Heart left ventricle (tissue), 13 donors: ENCODE measurements around the gene HUNK.
A peak's percentile ranks its signal among the peaks of the same experiment; 100 is the strongest.

ENCODE experiments used
- POLR2A ChIP-seq, 2 donors: fragments of 450-650 bp; IDR thresholded peaks; one replicate each; pipeline ENCODE4 v1.6.1; 2017; ENCODE audit warnings: antibody characterized with exemption in 2 of 2, mild to moderate bottlenecking in 2 of 2, moderate library complexity in 2 of 2
- TF ChIP-seq, protein P1 (sequence below), 12 donors: fragments of 200-600 bp; sonication (generic) in 4 of 12; IDR thresholded peaks; one replicate each; pipeline versions ENCODE4 v1.5.0 to v1.8.0; 2018 to 2022; ENCODE audit warnings: antibody characterized with exemption in 12 of 12, mild to moderate bottlenecking in 5 of 12
- donor health status: ischemic (EF 13 %, LVEDD 7.1; RV severe dilation, severe dysfunction).
- donor health status: DM: no; HTN: yes; CAD: no.
- donor health status: DM: no; HTN: no; CAD: no.
- donor health status: ischemic (EF 25% LVEDD 6.9; RV normal size, moderate dysfunction).
- donor health status: ischemic (EF 25% LVEDD 5.7; RV mildly dilated, moderate dysfunction).
- donor health status: ischemic (EF 35%, LVEDD 5.7; RV mildly dilated, moderate dysfunction).
- donor health status: nonischemic (EF 11% LVEDD 7.7; RV severe dilation, severe dysfunction).
- donor health status: DM: yes; HTN: yes; CAD: no.
- donor health status: PGD.
- donor health status: ischemic (EF 29% LVEDD 5.4; RV normal size, mild dysfunction).
- donor health status: nonischemic (EF 23%, LVEDD 6.1; RV moderate dilation, normal function).

DNA sequence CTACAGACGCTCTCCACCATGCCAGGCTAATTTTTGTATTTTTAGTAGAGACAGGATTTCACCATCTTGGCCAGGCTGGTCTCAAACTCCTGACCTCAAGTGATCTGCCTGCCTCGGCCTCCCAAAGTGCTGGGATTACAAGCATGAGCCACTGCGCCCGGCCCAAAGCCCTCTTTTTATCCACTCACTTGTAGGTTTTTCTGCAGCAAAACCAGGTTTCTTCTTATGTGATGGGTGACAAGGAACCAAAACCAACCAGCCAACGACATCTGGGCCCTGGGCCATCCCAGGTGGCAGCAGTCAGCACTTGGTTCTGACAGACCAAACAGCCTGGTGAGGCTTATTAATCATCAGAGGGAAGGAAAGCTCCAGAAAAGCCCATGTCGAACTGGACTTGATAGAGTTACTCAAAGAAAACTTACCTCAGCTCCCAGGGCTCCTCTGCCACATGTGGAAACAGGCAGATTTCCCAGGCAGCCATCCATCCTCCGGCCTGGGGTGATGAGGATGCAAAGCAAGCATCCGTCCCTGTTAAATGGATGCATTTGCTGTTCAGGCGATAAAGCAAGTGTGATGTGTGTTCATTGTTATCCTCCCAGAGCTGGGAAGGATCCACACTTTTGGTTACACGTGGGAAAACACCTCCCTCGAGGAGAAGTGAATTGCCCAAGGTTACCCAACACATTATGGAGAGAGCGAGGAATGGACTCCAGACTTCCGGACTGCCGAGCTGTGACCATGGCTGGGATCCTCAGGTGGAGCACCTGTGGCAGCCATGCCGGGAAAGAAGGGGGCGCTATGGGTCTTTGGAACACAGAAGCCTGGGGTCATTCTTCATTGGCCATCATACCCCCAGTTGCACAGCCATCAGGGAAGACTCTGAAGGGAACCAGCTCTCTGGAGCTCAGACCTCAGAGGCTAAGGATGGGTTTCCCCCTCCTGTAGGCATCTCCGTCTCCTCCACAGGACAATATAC lies 118.8 kb downstream of the HUNK start:
- TF ChIP-seq, protein P1, sequence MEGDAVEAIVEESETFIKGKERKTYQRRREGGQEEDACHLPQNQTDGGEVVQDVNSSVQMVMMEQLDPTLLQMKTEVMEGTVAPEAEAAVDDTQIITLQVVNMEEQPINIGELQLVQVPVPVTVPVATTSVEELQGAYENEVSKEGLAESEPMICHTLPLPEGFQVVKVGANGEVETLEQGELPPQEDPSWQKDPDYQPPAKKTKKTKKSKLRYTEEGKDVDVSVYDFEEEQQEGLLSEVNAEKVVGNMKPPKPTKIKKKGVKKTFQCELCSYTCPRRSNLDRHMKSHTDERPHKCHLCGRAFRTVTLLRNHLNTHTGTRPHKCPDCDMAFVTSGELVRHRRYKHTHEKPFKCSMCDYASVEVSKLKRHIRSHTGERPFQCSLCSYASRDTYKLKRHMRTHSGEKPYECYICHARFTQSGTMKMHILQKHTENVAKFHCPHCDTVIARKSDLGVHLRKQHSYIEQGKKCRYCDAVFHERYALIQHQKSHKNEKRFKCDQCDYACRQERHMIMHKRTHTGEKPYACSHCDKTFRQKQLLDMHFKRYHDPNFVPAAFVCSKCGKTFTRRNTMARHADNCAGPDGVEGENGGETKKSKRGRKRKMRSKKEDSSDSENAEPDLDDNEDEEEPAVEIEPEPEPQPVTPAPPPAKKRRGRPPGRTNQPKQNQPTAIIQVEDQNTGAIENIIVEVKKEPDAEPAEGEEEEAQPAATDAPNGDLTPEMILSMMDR (IDR thresholded peaks at IDR 0.05): peak in 3 of 12 donors; percentile 9 to 19 (median 12)
- TF ChIP-seq POLR2A (IDR thresholded peaks at IDR 0.05): no peak
